ENCODE results near the gene ATP6V0E1. TPM values are rescaled to one million over a fixed set of nuclear protein-coding genes. Genes with fewer than 3 reads are reported as not detected.
"Not testable (repeated sequence)": the region's sequence is repeated elsewhere in the genome, so short reads cannot be mapped to it uniquely, and the experiment has no call there.

The ATP6V0E1 gene
- total RNA-seq, 4 donors from 2014 or later: 94.0 to 163 (median 124) TPM

DNA sequence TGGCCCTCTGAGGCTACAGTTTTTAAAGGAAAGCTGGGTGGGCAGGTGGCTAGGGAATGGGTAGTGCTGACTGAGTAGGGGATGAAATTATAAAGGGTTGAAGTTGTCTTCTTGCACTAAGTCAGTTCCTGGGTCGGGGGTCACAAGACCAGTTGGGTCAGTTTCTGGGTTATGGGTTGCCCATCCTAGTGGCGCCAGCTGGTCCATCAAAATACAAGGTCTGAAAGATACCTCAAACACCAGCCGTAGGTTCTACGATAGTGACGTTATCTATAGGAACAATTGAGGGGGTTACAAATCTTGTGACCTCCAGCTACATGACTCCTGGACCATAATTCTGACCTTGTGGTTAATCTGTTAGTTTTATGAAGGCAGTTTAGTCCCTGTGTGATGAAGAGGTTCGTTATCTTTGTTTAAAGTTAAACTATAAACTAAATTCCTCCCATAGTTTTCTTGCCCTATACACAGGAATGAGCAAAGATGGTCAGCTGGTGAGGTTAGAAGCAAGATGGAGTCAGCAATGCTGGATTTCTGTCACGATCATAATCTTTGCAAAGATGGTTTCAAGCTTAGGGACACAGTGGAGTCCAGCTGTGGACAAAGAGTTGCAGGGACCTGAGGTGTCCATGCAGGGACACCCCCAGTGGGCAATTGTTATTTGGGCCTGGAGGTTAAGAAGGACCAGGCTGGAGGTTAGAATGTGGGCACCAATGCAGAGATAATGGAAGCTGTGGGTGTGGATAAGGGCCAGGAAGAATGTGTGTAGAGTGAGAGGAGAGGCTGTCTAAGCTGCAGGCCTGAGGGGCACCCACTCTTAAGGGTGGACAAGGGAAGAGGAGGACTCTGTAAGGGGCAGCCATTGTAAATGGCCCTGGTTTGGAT, 58.6 kb downstream of the ATP6V0E1 start:
- H3K27ac ChIP-seq: no peak overlapping the region
- no peaks in the 10 kb centered on the region for H3K9me3 ChIP-seq
- no peaks in the 10 kb centered on the region for H3K27me3 ChIP-seq
- H3K4me3 ChIP-seq: no peak overlapping the region
- no peak for ATAC-seq
- peaks cover 0 to under 1% (median 0%) of the 10 kb centered on the region in 3 donors for H3K4me1 ChIP-seq
- TF ChIP-seq POLR2A (IDR thresholded peaks at IDR 0.05) (no peak), EP300 (IDR thresholded peaks at IDR 0.05) (no peak), POLR2AphosphoS5 (IDR thresholded peaks at IDR 0.05) (no peak)
- TF ChIP-seq, protein P1, sequence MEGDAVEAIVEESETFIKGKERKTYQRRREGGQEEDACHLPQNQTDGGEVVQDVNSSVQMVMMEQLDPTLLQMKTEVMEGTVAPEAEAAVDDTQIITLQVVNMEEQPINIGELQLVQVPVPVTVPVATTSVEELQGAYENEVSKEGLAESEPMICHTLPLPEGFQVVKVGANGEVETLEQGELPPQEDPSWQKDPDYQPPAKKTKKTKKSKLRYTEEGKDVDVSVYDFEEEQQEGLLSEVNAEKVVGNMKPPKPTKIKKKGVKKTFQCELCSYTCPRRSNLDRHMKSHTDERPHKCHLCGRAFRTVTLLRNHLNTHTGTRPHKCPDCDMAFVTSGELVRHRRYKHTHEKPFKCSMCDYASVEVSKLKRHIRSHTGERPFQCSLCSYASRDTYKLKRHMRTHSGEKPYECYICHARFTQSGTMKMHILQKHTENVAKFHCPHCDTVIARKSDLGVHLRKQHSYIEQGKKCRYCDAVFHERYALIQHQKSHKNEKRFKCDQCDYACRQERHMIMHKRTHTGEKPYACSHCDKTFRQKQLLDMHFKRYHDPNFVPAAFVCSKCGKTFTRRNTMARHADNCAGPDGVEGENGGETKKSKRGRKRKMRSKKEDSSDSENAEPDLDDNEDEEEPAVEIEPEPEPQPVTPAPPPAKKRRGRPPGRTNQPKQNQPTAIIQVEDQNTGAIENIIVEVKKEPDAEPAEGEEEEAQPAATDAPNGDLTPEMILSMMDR (IDR thresholded peaks at IDR 0.05): no peak
- 61 to 71% methylated on average over 5 to 7 of the region's 7 CpGs for WGBS, 2 donors (ENCODE audit: low coverage in 1 of 2)
- no peaks in the 10 kb centered on the region for H3K36me3 ChIP-seq

DNA sequence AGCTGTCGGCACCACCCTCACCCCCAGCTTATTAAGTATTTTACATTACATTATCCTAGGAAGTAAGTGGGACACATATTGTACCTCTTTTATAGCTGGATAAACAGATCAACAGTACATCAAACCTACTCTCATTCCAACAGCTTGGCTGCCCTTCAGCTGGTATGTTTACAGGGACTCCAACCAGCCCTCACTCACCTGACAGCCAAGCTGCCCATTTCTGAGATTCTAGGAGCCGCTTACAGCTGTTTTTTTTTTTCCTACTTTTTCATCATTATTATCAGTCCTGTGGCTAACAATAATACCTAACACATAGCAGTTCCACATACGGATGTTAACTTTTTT, 59.2 kb downstream of the ATP6V0E1 start:
- Histone ChIP-seq H3K27ac (no peak overlapping the region), H3K9me3 (no peaks in the 10 kb centered on the region), H3K4me1 (no peaks in the 10 kb centered on the region), H3K36me3 (no peaks in the 10 kb centered on the region), H3K27me3 (no peaks in the 10 kb centered on the region), H3K4me3 (no peak overlapping the region)
- no peak for ATAC-seq
- WGBS, 2 donors (ENCODE audit: low coverage in 1 of 2): 71 to 78% methylated on average over 2 to 3 of the region's 3 CpGs
- TF ChIP-seq POLR2A (IDR thresholded peaks at IDR 0.05) (no peak), POLR2AphosphoS5 (IDR thresholded peaks at IDR 0.05) (no peak), EP300 (IDR thresholded peaks at IDR 0.05) (no peak)
- TF ChIP-seq, protein P1 (IDR thresholded peaks at IDR 0.05): no peak

DNA sequence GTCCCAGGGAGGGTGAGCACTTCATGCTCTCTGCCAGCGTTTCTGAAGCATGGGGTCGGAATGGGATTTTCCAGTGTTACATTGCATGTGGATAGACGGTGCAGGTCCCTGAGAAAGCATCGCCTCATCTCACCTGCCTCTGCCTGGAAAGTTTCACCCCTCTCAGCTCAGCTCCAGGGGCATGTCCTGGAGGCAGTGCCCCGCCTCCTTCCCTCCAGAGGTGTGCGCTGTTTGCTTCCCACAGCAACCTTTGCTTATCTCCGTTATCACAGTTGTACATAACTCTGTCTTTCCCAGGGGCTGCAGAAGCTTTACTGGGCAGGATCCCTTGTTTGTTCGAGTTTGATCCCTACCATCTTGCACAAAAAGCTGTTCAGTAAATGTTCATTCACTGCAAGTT, 61.9 kb downstream of the ATP6V0E1 start:
- Histone ChIP-seq H3K27me3 (no peaks in the 10 kb centered on the region), H3K9me3 (no peaks in the 10 kb centered on the region), H3K27ac (no peak overlapping the region), H3K4me3 (no peak overlapping the region), H3K4me1 (no peaks in the 10 kb centered on the region), H3K36me3 (no peaks in the 10 kb centered on the region)
- 29 to 33% methylated on average over 3 to 4 of the region's 8 CpGs for WGBS, 2 donors (ENCODE audit: low coverage in 1 of 2)
- no peak for ATAC-seq
- TF ChIP-seq EP300 (IDR thresholded peaks at IDR 0.05) (no peak), POLR2AphosphoS5 (IDR thresholded peaks at IDR 0.05) (no peak)

DNA sequence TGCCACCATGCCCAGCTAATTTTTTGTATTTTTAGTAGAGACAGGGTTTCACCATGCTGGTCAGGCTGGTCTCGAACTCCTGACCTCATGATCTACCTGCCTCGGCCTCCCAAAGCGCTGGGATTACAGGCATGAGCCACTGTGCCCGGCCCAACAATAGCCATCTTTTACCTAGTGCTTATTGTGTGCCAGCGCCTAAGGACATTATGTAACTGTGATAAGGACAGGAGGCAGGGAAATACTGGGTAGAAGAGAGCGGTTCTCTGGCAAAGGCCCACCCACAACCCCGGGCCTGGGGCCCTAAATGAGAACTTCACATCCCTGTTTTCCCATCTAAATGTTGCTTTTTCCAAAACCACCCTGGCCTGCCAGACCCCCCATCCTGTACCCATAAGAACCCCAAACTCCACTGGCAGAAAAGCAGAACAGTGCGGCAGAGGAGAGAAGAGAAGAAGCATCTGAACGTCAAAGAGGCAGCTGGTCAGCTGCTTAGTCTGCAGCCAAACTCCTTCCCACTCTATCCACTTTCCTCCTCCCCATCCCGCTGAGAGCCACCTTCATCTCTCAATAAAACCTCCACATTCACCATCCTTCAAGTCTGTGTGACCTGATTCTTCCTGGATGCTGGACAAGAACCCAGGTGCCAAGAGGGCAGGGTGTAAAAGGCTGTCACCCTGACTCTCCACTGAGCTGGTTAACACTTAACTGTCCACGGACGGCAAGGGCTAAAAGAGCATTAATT, 63.7 kb downstream of the ATP6V0E1 start:
- ATAC-seq, H3K36me3 ChIP-seq, H3K9me3 ChIP-seq, H3K27me3 ChIP-seq, H3K4me3 ChIP-seq, H3K27ac ChIP-seq, H3K4me1 ChIP-seq: not testable (repeated sequence)
- 76% methylated on average over 3 to 9 of the region's 12 CpGs for WGBS, 2 donors (ENCODE audit: low coverage in 1 of 2)

DNA sequence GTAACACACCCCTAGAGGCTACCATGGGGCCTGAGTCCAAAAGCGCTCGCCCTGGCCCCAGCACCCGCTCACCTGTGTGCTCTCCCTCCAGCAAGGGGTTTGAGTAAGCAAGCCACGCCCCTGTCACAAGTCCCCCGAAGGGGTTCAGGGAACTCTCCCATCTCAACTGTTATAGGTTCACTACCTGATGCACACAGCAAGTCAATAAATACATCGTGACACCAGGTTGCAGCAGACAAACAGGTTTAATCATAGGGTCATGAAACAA, 64.2 kb downstream of the ATP6V0E1 start:
- WGBS, 2 donors (ENCODE audit: low coverage in 1 of 2): 48% methylated on average over 3 of the region's 6 CpGs; no CpG with 5 or more reads in 1 of the 2 donors
- H3K4me3 ChIP-seq: no peak overlapping the region
- H3K36me3 ChIP-seq: no peaks in the 10 kb centered on the region
- no peaks in the 10 kb centered on the region for H3K4me1 ChIP-seq
- no peak overlapping the region for H3K27ac ChIP-seq
- H3K9me3 ChIP-seq: no peaks in the 10 kb centered on the region
- no peaks in the 10 kb centered on the region for H3K27me3 ChIP-seq
- no peak for ATAC-seq
- TF ChIP-seq POLR2AphosphoS5 (IDR thresholded peaks at IDR 0.05): no peak
- no peak for TF ChIP-seq EP300 (IDR thresholded peaks at IDR 0.05)
- TF ChIP-seq POLR2A (IDR thresholded peaks at IDR 0.05): no peak
- TF ChIP-seq, protein P1 (IDR thresholded peaks at IDR 0.05): no peak

DNA sequence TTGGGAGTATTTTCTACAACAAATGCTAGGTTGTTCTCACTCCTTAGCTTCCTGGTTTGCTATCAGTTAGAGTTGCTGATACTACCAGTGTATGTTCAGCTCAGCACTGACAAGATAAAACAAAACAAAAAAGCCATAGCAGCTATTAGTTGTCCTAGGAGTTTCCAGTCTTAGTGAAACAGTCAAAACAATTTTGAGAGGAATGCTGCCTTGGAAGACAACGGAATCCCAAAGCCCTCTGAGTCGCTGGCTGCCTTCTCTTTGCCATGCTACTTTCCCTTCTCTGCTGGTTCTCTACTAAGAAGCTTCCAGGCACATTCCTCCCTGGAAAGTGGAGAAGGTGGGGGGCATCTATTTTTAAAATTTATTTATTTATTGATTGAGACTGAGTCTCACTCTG, 67.2 kb downstream of the ATP6V0E1 start:
- Histone ChIP-seq H3K9me3 (no peaks in the 10 kb centered on the region), H3K27ac (no peak overlapping the region), H3K4me1 (peaks cover 0 to 9% (median 0%) of the 10 kb centered on the region in 3 donors), H3K4me3 (no peak overlapping the region), H3K27me3 (no peaks in the 10 kb centered on the region), H3K36me3 (no peaks in the 10 kb centered on the region)
- ATAC-seq: no peak
- 40 to 50% methylated on average over 2 of the region's 2 CpGs for WGBS, 2 donors (ENCODE audit: low coverage in 1 of 2)
- TF ChIP-seq EP300 (IDR thresholded peaks at IDR 0.05) (no peak), POLR2AphosphoS5 (IDR thresholded peaks at IDR 0.05) (no peak), POLR2A (IDR thresholded peaks at IDR 0.05) (no peak)
- TF ChIP-seq, protein P1 (IDR thresholded peaks at IDR 0.05): no peak

All from gastroesophageal sphincter (tissue), 4 donors.